T-helper 2 cell treated with Interferon-gamma antibody and Interleukin-4, amounts not matched to agents 5 μg/mL and 100 μg/mL, for 36 hours (primary cell): ENCODE data around the gene ATG14.
"Not testable (repeated sequence)": the region's sequence is repeated elsewhere in the genome, so short reads cannot be mapped to it uniquely, and the experiment has no call there.

Source experiments
- DNase-seq: peaks from one replicate; pipeline ENCODE4 v3.0.0; 2021; ENCODE audit warnings: low spot score
- H3K27ac Mint-ChIP-seq: one replicate; pipeline ENCODE4 v1.8.0; 2021; ENCODE audit warnings: mild to moderate bottlenecking, mixed read lengths
- H3K27me3 Mint-ChIP-seq: one replicate; pipeline ENCODE4 v1.8.0; 2021; ENCODE audit warnings: low read depth, mixed read lengths
- H3K36me3 Mint-ChIP-seq: one replicate; pipeline ENCODE4 v1.8.0; 2021; ENCODE audit warnings: low read depth, mixed read lengths
- H3K4me1 Mint-ChIP-seq: one replicate; pipeline ENCODE4 v1.8.0; 2021; ENCODE audit warnings: low read depth, mixed read lengths
- H3K4me3 Mint-ChIP-seq: one replicate; pipeline ENCODE4 v1.8.0; 2022; ENCODE audit warnings: mild to moderate bottlenecking, moderate library complexity, mixed read lengths
- H3K9me3 Mint-ChIP-seq: one replicate; pipeline ENCODE4 v1.8.0; 2021; ENCODE audit warnings: mixed read lengths

ATG14 gene, protein sequence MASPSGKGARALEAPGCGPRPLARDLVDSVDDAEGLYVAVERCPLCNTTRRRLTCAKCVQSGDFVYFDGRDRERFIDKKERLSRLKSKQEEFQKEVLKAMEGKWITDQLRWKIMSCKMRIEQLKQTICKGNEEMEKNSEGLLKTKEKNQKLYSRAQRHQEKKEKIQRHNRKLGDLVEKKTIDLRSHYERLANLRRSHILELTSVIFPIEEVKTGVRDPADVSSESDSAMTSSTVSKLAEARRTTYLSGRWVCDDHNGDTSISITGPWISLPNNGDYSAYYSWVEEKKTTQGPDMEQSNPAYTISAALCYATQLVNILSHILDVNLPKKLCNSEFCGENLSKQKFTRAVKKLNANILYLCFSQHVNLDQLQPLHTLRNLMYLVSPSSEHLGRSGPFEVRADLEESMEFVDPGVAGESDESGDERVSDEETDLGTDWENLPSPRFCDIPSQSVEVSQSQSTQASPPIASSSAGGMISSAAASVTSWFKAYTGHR

DNA sequence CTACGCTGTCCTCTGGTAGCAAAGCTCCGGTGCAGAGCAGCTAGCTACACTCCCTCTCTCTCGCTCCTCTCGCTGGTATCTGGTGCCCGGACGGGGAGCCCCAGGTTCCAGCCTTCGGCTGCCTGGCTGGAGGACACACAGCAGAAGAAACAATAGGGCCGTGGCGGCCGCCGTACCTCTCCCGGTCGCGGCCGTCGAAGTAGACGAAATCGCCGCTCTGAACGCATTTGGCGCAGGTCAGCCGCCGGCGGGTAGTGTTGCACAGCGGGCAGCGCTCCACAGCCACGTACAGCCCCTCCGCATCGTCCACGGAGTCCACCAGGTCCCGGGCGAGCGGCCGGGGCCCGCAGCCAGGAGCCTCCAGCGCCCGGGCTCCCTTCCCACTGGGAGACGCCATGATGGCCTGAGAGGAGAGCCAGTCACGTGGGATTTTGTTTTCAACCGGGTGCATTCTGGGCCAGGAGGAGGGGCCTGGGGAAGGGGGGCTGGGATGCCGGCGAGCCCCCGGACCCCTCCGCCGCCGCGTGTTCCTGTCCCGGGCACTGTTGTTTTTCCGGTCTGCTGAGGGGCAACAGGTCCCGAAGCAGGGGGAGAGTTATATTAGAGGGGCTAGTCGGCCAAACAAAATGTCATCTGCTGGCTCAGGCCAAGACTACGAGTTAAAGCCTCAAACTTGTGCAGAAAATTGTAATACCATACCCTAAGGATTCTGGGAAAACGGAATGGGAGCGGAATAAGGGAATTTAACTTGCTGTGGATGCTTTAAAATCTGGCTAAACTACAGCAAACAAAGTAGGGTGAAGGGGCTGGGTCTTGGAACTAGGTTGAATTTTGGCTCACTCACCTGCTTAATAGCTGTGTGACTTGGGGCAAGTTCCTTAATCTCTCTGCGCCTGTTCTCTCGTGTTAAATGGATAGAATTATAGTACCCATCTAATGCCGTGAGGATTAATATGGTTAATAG lies at the start of gene ATG14:
Gene ATG14 (minus strand): TSS at position 405 of the 964 bp plus-strand sequence. CDS start 8 bp downstream, at position 397.
- H3K4me1 Mint-ChIP-seq, result peaks cover 30% of the 10 kb centered on the region
- peak; percentile 72 for DNase-seq
- H3K9me3 Mint-ChIP-seq, result no peaks in the 10 kb centered on the region
- H3K27me3 Mint-ChIP-seq, result no peaks in the 10 kb centered on the region
- peak within 1 kb of the TSS; percentile 86 for H3K27ac Mint-ChIP-seq
- H3K36me3 Mint-ChIP-seq, result no peaks in the 10 kb centered on the region
- peak within 1 kb of the TSS; percentile 89 for H3K4me3 Mint-ChIP-seq

DNA sequence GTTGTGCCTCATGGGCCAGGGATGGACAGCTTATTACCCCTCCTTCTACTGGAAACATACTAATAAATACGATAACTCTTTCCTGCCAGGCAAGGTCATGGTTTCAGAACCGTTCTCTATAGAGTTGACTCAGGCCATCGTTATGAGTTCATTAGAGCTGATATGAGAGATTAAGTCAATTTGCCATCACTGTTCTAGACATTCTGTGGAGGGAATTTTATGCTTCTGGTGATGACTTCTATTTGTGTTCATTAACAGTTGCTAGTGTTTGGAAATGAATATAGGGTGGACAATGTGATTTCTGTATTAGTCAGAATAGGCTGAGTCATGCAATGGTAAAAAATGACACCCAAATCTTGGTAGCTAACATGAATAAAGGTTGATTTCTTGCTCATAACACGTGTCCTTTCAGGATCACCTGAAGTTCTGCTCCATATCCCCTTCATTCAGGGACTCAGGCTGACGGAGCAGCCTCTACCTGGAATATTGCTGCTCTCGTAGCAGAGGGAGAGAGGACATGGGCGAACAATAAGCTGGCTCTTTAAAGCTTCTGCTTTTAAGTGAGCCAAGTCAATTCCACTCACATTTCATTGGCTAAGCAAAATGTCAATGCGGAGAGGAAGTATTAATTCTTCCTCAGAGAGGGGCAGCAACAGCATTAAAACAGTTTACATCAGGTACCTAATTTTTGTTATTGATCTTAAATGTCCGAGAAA lies 47.3 kb upstream of the ATG14 start:
- H3K4me3 Mint-ChIP-seq, result no peak overlapping the region
- no peak for DNase-seq
- H3K4me1 Mint-ChIP-seq, result peaks cover 13% of the 10 kb centered on the region
- no peaks in the 10 kb centered on the region for H3K9me3 Mint-ChIP-seq
- H3K27ac Mint-ChIP-seq, result no peak overlapping the region
- H3K36me3 Mint-ChIP-seq, result no peaks in the 10 kb centered on the region
- H3K27me3 Mint-ChIP-seq, result peaks cover 13% of the 10 kb centered on the region

DNA sequence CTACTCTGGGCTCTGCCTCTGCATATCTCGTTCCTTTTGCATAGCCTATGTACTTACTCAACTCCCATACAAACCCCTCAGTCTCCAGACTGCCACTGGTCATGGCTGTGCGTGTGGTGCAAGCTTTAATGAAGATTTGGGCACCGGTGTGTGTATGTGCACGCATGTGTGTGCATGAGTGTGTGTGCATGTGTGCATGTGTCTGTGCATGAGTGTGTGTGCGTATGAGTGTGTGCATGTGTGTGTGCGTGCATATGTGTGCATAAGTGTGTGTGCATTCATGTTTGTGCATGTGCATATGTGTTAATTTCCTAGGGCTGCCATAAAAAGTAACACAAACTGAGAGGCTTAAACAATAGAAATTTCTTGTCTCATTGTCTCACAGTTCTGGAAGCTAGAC lies 45.9 kb upstream of the ATG14 start:
- H3K9me3 Mint-ChIP-seq, result no peaks in the 10 kb centered on the region
- peaks cover 6% of the 10 kb centered on the region for H3K4me1 Mint-ChIP-seq
- H3K27ac Mint-ChIP-seq, result no peak overlapping the region
- no peaks in the 10 kb centered on the region for H3K36me3 Mint-ChIP-seq
- no peak for DNase-seq
- peaks cover 12% of the 10 kb centered on the region for H3K27me3 Mint-ChIP-seq
- no peak overlapping the region for H3K4me3 Mint-ChIP-seq

- H3K4me3 Mint-ChIP-seq, H3K27me3 Mint-ChIP-seq, H3K36me3 Mint-ChIP-seq, H3K27ac Mint-ChIP-seq, H3K9me3 Mint-ChIP-seq, H3K4me1 Mint-ChIP-seq, DNase-seq: not testable (repeated sequence)
These were observed 44.8 kb upstream of the ATG14 start for GRCh38 chr14:55456411-55456810.

- H3K27me3 Mint-ChIP-seq, result peaks cover 3% of the 10 kb centered on the region
- no peak overlapping the region for H3K27ac Mint-ChIP-seq
- peaks cover 6% of the 10 kb centered on the region for H3K4me1 Mint-ChIP-seq
- no peak for DNase-seq
- H3K4me3 Mint-ChIP-seq, result no peak overlapping the region
- no peaks in the 10 kb centered on the region for H3K36me3 Mint-ChIP-seq
- no peaks in the 10 kb centered on the region for H3K9me3 Mint-ChIP-seq
These were observed 42.8 kb upstream of the ATG14 start for GRCh38 chr14:55454264-55455002.

DNA sequence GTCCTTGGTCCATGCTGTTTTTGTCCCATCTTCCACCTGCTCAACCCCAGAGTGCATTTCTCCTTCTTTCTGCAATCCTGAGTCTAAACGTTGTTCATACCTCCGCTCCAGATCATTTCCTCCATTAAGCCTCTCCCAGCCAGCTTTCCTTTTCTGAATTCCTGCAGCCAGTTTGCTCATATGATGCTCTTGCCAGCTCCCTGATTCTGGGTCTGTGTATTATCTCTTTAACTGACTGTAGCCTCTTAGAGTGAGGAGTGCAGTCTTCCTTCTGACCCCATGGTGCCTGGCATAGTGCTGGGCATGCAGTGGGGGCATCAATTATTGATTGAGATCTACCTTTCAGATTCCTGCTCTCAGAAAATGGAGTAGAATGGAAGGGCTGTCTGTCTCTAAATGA lies 40.3 kb upstream of the ATG14 start:
- no peaks in the 10 kb centered on the region for H3K9me3 Mint-ChIP-seq
- H3K36me3 Mint-ChIP-seq, result no peaks in the 10 kb centered on the region
- H3K4me3 Mint-ChIP-seq, result no peak overlapping the region
- no peak overlapping the region for H3K27ac Mint-ChIP-seq
- H3K4me1 Mint-ChIP-seq, result peaks cover 2% of the 10 kb centered on the region
- H3K27me3 Mint-ChIP-seq, result peaks cover 3% of the 10 kb centered on the region
- DNase-seq, result no peak

- Mint-ChIP-seq H3K36me3 (no peaks in the 10 kb centered on the region), H3K27ac (no peak overlapping the region), H3K9me3 (no peaks in the 10 kb centered on the region), H3K27me3 (peaks cover 3% of the 10 kb centered on the region), H3K4me1 (peaks cover 2% of the 10 kb centered on the region), H3K4me3 (no peak overlapping the region)
- DNase-seq, result no peak
These were observed 39.8 kb upstream of the ATG14 start for GRCh38 chr14:55451398-55451797.

- Mint-ChIP-seq H3K4me1 (peaks cover 2% of the 10 kb centered on the region), H3K27me3 (peaks cover 3% of the 10 kb centered on the region), H3K36me3 (no peaks in the 10 kb centered on the region), H3K27ac (no peak overlapping the region), H3K4me3 (no peak overlapping the region), H3K9me3 (no peaks in the 10 kb centered on the region)
- DNase-seq, result no peak
These were observed 39.4 kb upstream of the ATG14 start for GRCh38 chr14:55450987-55451386.

- H3K4me3 Mint-ChIP-seq, result no peak overlapping the region
- no peak overlapping the region for H3K27ac Mint-ChIP-seq
- H3K9me3 Mint-ChIP-seq, result no peaks in the 10 kb centered on the region
- H3K36me3 Mint-ChIP-seq, result no peaks in the 10 kb centered on the region
- no peak for DNase-seq
- peaks cover 2% of the 10 kb centered on the region for H3K4me1 Mint-ChIP-seq
- peaks cover 3% of the 10 kb centered on the region for H3K27me3 Mint-ChIP-seq
These were observed 38.9 kb upstream of the ATG14 start for GRCh38 chr14:55450539-55450938.

DNA sequence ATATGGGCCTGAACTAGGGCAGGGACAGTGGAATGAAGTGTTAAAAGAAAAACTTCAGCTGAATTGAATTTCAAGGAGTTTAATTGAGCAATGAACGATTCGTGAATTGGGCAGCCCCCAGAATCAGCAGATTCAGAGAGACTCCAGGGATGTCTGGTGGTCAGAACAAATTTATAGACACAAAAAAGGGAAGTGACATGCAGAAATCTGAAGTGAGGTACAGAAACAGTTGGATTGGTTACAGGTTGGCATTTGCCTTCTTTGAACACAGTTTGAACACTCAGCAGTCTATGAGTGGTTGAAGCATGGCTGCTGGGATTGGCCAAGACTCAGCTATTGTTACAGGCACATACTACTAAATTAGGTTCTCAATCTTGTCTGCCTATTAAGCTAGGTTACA lies 38.5 kb upstream of the ATG14 start:
- H3K36me3 Mint-ChIP-seq, result no peaks in the 10 kb centered on the region
- H3K27me3 Mint-ChIP-seq, result peaks cover 3% of the 10 kb centered on the region
- H3K9me3 Mint-ChIP-seq, result no peaks in the 10 kb centered on the region
- peaks cover 2% of the 10 kb centered on the region for H3K4me1 Mint-ChIP-seq
- H3K4me3 Mint-ChIP-seq, result no peak overlapping the region
- no peak for DNase-seq
- no peak overlapping the region for H3K27ac Mint-ChIP-seq

DNA sequence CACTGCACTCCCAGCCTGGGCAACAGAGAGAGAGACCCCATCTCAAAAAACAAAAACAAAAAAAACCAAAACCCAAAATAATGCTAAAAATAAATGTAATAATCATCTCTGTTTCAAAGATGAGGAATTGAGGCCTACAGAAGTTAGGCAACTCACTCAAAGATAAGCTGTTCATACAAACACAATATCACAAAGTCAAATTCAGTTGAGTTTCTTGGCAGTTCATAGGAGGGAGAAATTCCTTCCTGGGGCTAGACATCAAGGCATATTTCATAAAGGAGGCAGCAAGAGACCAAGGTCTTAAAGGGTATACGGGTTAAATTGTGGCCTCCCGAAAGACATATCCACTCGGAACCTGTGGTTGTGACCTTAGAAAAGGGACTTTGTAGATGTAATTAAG lies 37.5 kb upstream of the ATG14 start:
- Mint-ChIP-seq H3K4me3 (no peak overlapping the region), H3K36me3 (no peaks in the 10 kb centered on the region), H3K27ac (no peak overlapping the region), H3K27me3 (peaks cover 5% of the 10 kb centered on the region), H3K4me1 (no peaks in the 10 kb centered on the region), H3K9me3 (no peaks in the 10 kb centered on the region)
- no peak for DNase-seq

- DNase-seq, result peak; percentile 50
- H3K27ac Mint-ChIP-seq, result no peak overlapping the region
- no peaks in the 10 kb centered on the region for H3K4me1 Mint-ChIP-seq
These were observed 36.5 kb upstream of the ATG14 start for GRCh38 chr14:55448141-55448614.

DNA sequence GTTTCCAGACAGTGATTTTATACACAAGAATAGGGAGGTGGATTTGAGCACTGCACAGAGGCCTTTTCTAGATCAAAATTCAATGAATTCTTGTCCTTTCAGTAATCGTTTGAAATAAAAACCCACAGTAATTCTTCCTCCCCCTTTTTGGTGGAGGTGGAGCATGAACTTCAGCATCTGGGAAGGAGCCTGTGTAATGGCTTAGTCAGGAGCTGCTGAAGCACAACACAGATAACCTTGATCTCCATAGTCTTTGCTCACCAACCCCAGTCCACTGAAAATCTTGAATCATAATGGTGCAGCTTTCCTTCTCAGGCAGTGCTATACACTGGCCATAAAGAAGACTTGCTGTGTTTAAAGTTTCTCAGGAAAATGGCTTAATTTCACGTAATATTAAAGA lies 35.2 kb upstream of the ATG14 start:
- H3K9me3 Mint-ChIP-seq, result no peaks in the 10 kb centered on the region
- DNase-seq, result no peak
- no peaks in the 10 kb centered on the region for H3K36me3 Mint-ChIP-seq
- peaks cover 2% of the 10 kb centered on the region for H3K27me3 Mint-ChIP-seq
- no peak overlapping the region for H3K4me3 Mint-ChIP-seq
- no peaks in the 10 kb centered on the region for H3K4me1 Mint-ChIP-seq
- no peak overlapping the region for H3K27ac Mint-ChIP-seq

More at GRCh38 chr14:55448141-55448614, 36.5 kb upstream of the ATG14 start:
- Mint-ChIP-seq H3K27me3 (peaks cover 2% of the 10 kb centered on the region), H3K9me3 (no peaks in the 10 kb centered on the region), H3K36me3 (no peaks in the 10 kb centered on the region), H3K4me3 (no peak overlapping the region)
